Fibroblast of villous mesenchyme (primary cell): ENCODE data around the gene HCK. TPM values are rescaled to one million over a fixed set of nuclear protein-coding genes. Genes with fewer than 3 reads are reported as not detected.

ENCODE experiments used
- DNase-seq: peaks from one replicate; pipeline ENCODE4 v3.0.0-alpha.2; 2010; ENCODE audit warnings: low read depth
- H3K4me3 ChIP-seq: 2 replicates; pipeline ENCODE4 v1.5.1; 2011; ENCODE audit warnings: low read depth, mild to moderate bottlenecking, low read length
- CTCF ChIP-seq: IDR thresholded peaks from 2 replicates; pipeline ENCODE4 v1.5.1; 2012; ENCODE audit warnings: low read depth, mild to moderate bottlenecking, low read length; ENCODE audit not compliant: insufficient read depth
- total RNA-seq: library from RNA; depleted of rRNA; stranded (reverse); fragments of >200 nt; gene quantifications from 2 replicates; pipeline ENCODE4 v1.2.3, GENCODE V29; 2012

Gene HCK
- total RNA-seq, 1 donor, result not detected

- no peak for TF ChIP-seq CTCF
- DNase-seq, result no peak
- no peak overlapping the region for H3K4me3 ChIP-seq
Observed at GRCh38 chr20:32009564-32009963, 42.5 kb upstream of the HCK start.

- no peak for TF ChIP-seq CTCF
- H3K4me3 ChIP-seq, result no peak within 1 kb of the TSS
- DNase-seq, result no peak
Observed at GRCh38 chr20:32010101-32010500, 41.9 kb upstream of the HCK start, which contains the start of gene CCM2L. Gene CCM2L (plus strand): TSS chr20:32010438. CDS start chr20:32010455, 17 bp downstream.

GRCh38 chr20:32010666-32011065 lies 41.4 kb upstream of the HCK start:
- TF ChIP-seq CTCF, result no peak
- H3K4me3 ChIP-seq, result no peak overlapping the region
- DNase-seq, result no peak

GRCh38 chr20:32012159-32012688 lies 39.8 kb upstream of the HCK start:
- TF ChIP-seq CTCF, result no peak
- no peak for DNase-seq
- no peak overlapping the region for H3K4me3 ChIP-seq

- no peak for DNase-seq
- no peak for TF ChIP-seq CTCF
- no peak overlapping the region for H3K4me3 ChIP-seq
Observed at GRCh38 chr20:32013326-32013725, 38.7 kb upstream of the HCK start.

- no peak overlapping the region for H3K4me3 ChIP-seq
- no peak for TF ChIP-seq CTCF
- DNase-seq, result no peak
Observed at GRCh38 chr20:32017711-32018251, 34.3 kb upstream of the HCK start.
